Activated naive CD4-positive, alpha-beta T cell treated with anti-CD3 and anti-CD28 coated beads, Interleukin-2, amount 10 ng/mL, durations not matched to agents 7 days and 5 days (primary cell): Measurements from ENCODE around the gene ZC3H14.

Experiments
- CTCF ChIA-PET: fragments of 350-600 bp; sonication (Branson Sonifier 250); formaldehyde crosslinking; loops from one replicate; lab custom pipeline; 2021; ENCODE audit warnings: antibody characterized with exemption; lab: Charles Lee
- DNase-seq: peaks from one replicate; pipeline ENCODE4 v3.0.0-alpha.2; 2020
- H3K27ac Mint-ChIP-seq: one replicate; pipeline ENCODE4 v1.8.0; 2021; ENCODE audit warnings: mild to moderate bottlenecking, moderate library complexity, mixed read lengths
- H3K27me3 Mint-ChIP-seq: one replicate; pipeline ENCODE4 v1.8.0; 2021; ENCODE audit warnings: mild to moderate bottlenecking, mixed read lengths
- H3K36me3 Mint-ChIP-seq: one replicate; pipeline ENCODE4 v1.8.0; 2021; ENCODE audit warnings: mixed read lengths
- H3K4me1 Mint-ChIP-seq: one replicate; pipeline ENCODE4 v1.8.0; 2021; ENCODE audit warnings: mixed read lengths
- H3K4me3 Mint-ChIP-seq: one replicate; pipeline ENCODE4 v1.8.0; 2021; ENCODE audit warnings: mild to moderate bottlenecking, moderate library complexity, mixed read lengths
- H3K9me3 Mint-ChIP-seq: one replicate; pipeline ENCODE4 v1.8.0; 2021; ENCODE audit warnings: mixed read lengths

The ZC3H14 gene

GRCh38 chr14:88568196-88568595 is 5.4 kb downstream of the ZC3H14 start:
- H3K36me3 Mint-ChIP-seq, result peaks cover 54% of the 10 kb centered on the region
- H3K4me3 Mint-ChIP-seq, result no peak overlapping the region
- H3K9me3 Mint-ChIP-seq, result no peaks in the 10 kb centered on the region
- DNase-seq, result no peak
- H3K4me1 Mint-ChIP-seq, result peaks cover 18% of the 10 kb centered on the region
- CTCF ChIA-PET, result no interaction called here
- no peaks in the 10 kb centered on the region for H3K27me3 Mint-ChIP-seq
- H3K27ac Mint-ChIP-seq, result no peak overlapping the region

GRCh38 chr14:88572117-88572516 is 9.3 kb downstream of the ZC3H14 start:
- Mint-ChIP-seq H3K4me3 (no peak overlapping the region), H3K27me3 (no peaks in the 10 kb centered on the region), H3K27ac (no peak overlapping the region), H3K4me1 (no peaks in the 10 kb centered on the region), H3K36me3 (peaks cover 58% of the 10 kb centered on the region), H3K9me3 (no peaks in the 10 kb centered on the region)
- CTCF ChIA-PET, result interaction anchor here (0.6 kb wide), 1 partner anchor 124 kb away, joined by 3 read pairs; no protein-coding TSS in a partner anchor
- no peak for DNase-seq

- Mint-ChIP-seq H3K36me3 (peaks cover 44% of the 10 kb centered on the region), H3K4me3 (no peak overlapping the region), H3K4me1 (no peaks in the 10 kb centered on the region), H3K27me3 (no peaks in the 10 kb centered on the region), H3K9me3 (no peaks in the 10 kb centered on the region), H3K27ac (no peak overlapping the region)
- DNase-seq, result no peak
- CTCF ChIA-PET, result no interaction called here
These were observed 13.4 kb downstream of the ZC3H14 start for GRCh38 chr14:88576222-88576621.

DNA sequence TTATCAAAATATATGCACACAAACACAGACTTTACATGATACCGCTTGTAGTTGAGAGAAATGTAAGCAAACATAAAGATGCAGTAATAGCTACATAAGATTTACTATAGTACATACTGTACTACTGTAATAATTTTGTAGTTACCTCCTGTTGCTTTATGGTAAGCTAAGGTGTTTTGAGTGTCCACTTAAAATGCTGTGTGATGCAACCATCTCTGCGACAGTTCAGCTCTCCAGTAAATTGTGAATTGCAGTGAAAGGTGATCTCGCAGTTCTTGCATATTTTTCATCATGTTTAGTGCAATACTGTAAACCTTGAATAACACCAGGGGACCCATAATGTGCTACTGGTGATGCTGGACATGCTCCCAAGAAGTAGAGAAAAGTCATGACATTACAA is 21.6 kb downstream of the ZC3H14 start:
- H3K27me3 Mint-ChIP-seq, result no peaks in the 10 kb centered on the region
- no peak overlapping the region for H3K27ac Mint-ChIP-seq
- DNase-seq, result no peak
- CTCF ChIA-PET, result no interaction called here
- no peaks in the 10 kb centered on the region for H3K9me3 Mint-ChIP-seq
- H3K4me1 Mint-ChIP-seq, result peaks cover 2% of the 10 kb centered on the region
- H3K4me3 Mint-ChIP-seq, result no peak overlapping the region
- H3K36me3 Mint-ChIP-seq, result peaks cover 41% of the 10 kb centered on the region

DNA sequence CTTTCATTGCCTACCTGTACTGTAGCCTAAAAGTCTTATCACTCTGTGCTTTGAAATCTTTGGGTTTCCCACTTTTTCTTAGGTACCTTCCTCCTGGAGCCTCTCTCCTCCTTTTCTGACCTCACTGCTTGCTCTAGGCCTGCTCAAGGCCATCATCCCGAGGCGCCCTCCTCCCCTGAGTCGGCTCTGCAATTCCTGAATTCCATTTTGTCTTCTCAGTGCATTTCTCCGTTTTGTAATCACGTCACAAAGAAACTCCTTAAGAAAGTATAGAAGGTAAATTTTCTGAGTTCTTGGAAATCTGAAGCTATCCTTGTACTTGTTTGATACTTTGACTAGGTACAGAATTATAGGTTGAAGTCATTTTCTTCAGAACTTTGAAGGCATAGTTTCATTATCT is 25.2 kb downstream of the ZC3H14 start:
- CTCF ChIA-PET, result no interaction called here
- Mint-ChIP-seq H3K27ac (no peak overlapping the region), H3K9me3 (no peaks in the 10 kb centered on the region), H3K4me1 (peaks cover 2% of the 10 kb centered on the region), H3K27me3 (no peaks in the 10 kb centered on the region), H3K36me3 (peaks cover 39% of the 10 kb centered on the region), H3K4me3 (no peak overlapping the region)
- DNase-seq, result no peak

- peaks cover 33% of the 10 kb centered on the region for H3K36me3 Mint-ChIP-seq
- H3K4me1 Mint-ChIP-seq, result peaks cover 2% of the 10 kb centered on the region
- DNase-seq, result no peak
- H3K9me3 Mint-ChIP-seq, result no peaks in the 10 kb centered on the region
- no peak overlapping the region for H3K27ac Mint-ChIP-seq
- H3K27me3 Mint-ChIP-seq, result no peaks in the 10 kb centered on the region
- CTCF ChIA-PET, result no interaction called here
- H3K4me3 Mint-ChIP-seq, result no peak overlapping the region
These were observed 27.3 kb downstream of the ZC3H14 start for GRCh38 chr14:88590173-88590572.

DNA sequence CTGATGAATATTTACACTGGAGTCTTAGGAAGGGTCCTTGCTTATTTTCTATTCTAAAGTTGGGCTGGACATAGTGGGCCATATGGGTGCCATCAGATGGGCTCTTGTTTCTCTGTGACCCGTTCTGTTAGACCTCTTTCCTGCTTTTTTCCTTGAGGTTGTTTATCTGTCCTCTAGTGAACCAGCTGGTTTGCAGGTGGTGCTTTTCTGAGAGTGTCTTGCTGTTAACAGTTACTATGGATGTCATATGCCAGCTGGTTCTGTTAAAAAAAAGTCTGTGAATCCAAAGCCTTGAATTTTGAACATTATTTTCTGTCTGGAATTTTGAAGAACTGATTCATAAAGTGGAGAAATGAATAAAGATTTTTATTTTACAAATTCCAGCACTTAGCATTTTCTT is 29.2 kb downstream of the ZC3H14 start:
- DNase-seq, result no peak
- Mint-ChIP-seq H3K27ac (no peak overlapping the region), H3K4me3 (no peak overlapping the region), H3K4me1 (no peaks in the 10 kb centered on the region), H3K36me3 (peaks cover 24% of the 10 kb centered on the region), H3K27me3 (no peaks in the 10 kb centered on the region), H3K9me3 (no peaks in the 10 kb centered on the region)
- CTCF ChIA-PET, result no interaction called here

DNA sequence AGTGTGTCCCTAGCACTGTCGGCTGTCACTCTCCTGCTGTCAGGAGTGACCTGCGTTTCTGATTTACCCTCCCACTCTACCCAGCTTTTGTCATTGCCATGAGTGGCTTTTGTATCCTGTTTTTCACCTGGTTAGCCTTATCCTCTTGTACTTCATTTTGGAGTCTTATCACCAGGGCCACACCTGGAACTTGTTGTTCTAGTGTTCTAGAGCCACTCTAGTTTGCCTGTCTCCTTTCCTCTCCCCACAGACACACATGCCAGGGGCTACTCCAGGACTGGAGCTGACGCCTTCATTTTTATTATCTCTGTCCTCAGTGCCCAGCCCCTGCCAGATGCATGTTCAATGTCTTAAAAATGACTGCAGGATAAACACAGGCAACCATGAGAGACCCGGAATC is 34.2 kb downstream of the ZC3H14 start:
- CTCF ChIA-PET, result no interaction called here
- Mint-ChIP-seq H3K27me3 (no peaks in the 10 kb centered on the region), H3K27ac (no peak overlapping the region), H3K4me1 (peaks cover 20% of the 10 kb centered on the region), H3K36me3 (peaks cover 38% of the 10 kb centered on the region), H3K4me3 (no peak overlapping the region), H3K9me3 (no peaks in the 10 kb centered on the region)
- no peak for DNase-seq

DNA sequence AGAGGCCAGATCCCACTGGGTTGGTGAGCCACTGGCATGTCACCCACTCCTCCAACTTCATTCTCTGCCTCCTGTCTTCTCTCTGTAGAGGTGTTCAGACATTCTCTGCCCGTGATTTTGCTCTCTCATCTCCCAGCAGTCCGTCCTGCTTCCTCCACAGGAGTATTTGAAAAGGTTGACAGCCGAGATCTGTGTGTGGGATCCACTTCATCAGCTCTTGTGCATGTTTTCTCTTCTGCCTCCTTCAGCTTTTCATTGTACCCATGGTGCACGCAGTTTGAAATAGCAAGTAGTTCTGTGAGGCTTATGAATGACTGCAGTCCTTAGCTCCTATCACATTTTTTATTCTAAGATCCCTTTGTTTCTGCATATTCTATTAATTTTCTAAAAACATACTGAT is 34.8 kb downstream of the ZC3H14 start:
- Mint-ChIP-seq H3K4me1 (peaks cover 20% of the 10 kb centered on the region), H3K36me3 (peaks cover 44% of the 10 kb centered on the region), H3K9me3 (no peaks in the 10 kb centered on the region), H3K27me3 (no peaks in the 10 kb centered on the region), H3K4me3 (no peak overlapping the region), H3K27ac (no peak overlapping the region)
- DNase-seq, result no peak
- CTCF ChIA-PET, result no interaction called here

DNA sequence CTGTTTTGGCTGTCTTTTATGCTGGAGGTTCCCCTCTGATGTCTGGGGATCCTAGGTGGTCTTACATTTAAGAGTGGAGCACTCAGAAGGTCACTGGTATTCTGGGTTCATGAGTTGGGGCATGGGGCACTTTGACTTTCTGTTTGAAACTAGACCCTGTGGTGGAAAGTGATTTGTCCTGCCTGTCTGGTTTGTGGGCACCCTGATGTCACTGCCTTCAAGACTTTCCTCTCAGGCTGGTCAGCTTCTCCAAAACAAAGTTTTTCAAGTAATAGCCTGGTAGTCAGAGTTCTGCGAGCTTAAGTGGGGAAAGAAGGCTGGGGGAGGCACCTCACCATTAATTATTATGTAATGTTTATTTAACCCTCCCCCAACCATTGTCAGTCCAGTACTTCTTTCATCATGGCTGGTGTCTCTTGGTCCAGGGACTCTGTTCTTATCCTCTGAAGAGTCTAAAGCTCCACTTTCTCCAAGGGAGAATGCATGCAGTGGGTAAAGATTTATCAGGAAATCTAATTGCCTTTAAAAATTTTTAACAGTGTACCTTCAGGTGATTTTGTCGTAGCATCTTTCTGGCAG is 35.3 kb downstream of the ZC3H14 start:
- Mint-ChIP-seq H3K4me3 (no peak overlapping the region), H3K36me3 (peaks cover 48% of the 10 kb centered on the region)
- CTCF ChIA-PET, result no interaction called here

GRCh38 chr14:88599326-88599725 is 36.5 kb downstream of the ZC3H14 start:
- Mint-ChIP-seq H3K9me3 (no peaks in the 10 kb centered on the region), H3K36me3 (peaks cover 50% of the 10 kb centered on the region), H3K27me3 (no peaks in the 10 kb centered on the region), H3K4me3 (no peak overlapping the region), H3K27ac (peak overlapping the region; percentile 79), H3K4me1 (peaks cover 26% of the 10 kb centered on the region)
- DNase-seq, result no peak
- CTCF ChIA-PET, result no interaction called here

More for the DNA sequence above, 35.3 kb downstream of the ZC3H14 start:
- DNase-seq, result no peak
- H3K4me1 Mint-ChIP-seq, result peaks cover 20% of the 10 kb centered on the region
- no peak overlapping the region for H3K27ac Mint-ChIP-seq
- H3K27me3 Mint-ChIP-seq, result no peaks in the 10 kb centered on the region
- no peaks in the 10 kb centered on the region for H3K9me3 Mint-ChIP-seq

DNA sequence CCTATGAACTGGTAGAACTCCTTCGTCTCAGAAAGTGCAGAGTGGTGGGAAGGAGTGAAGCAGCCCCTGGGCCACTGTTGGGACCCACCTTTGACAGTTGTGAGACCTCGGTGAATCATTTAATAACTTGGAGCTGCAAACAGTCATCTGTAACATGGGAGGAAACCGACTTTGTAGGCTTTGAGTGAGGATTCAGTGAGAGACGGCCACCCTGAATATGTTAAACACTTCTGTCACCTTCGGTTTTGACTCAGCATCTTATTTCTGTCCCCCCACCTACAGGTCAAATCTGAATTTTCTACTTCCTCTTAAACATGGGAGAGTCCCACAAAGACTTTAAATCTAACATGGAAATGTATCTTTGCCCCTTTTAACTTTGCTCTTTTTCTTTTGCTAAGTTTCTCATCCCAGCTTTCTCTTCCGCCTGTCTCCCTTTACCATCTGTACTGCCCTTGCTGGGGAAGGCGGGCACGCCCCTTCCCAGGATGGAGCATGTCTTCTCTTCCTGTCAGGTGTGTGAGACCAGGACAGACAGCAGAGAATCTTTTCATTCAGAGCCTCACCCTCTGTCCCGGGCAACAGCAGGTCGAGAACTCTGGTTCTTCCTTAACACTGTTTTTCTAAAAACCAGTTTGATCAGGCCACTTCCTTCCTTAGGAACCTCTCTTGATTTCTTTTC is 37.1 kb downstream of the ZC3H14 start:
- Mint-ChIP-seq H3K27ac (peak overlapping the region; percentile 79), H3K4me3 (no peak overlapping the region), H3K27me3 (no peaks in the 10 kb centered on the region), H3K9me3 (no peaks in the 10 kb centered on the region), H3K36me3 (peaks cover 49% of the 10 kb centered on the region), H3K4me1 (peaks cover 29% of the 10 kb centered on the region)
- DNase-seq, result no peak
- CTCF ChIA-PET, result no interaction called here

- DNase-seq, result no peak
- H3K4me3 Mint-ChIP-seq, result no peak overlapping the region
- CTCF ChIA-PET, result interaction anchor here (1.4 kb wide), 1 partner anchor 111 kb away, joined by 3 read pairs; no protein-coding TSS in a partner anchor
- H3K9me3 Mint-ChIP-seq, result no peaks in the 10 kb centered on the region
- no peak overlapping the region for H3K27ac Mint-ChIP-seq
- H3K27me3 Mint-ChIP-seq, result no peaks in the 10 kb centered on the region
- H3K4me1 Mint-ChIP-seq, result peaks cover 25% of the 10 kb centered on the region
- H3K36me3 Mint-ChIP-seq, result peaks cover 58% of the 10 kb centered on the region
These were observed 41.4 kb downstream of the ZC3H14 start for GRCh38 chr14:88604212-88604611.

DNA sequence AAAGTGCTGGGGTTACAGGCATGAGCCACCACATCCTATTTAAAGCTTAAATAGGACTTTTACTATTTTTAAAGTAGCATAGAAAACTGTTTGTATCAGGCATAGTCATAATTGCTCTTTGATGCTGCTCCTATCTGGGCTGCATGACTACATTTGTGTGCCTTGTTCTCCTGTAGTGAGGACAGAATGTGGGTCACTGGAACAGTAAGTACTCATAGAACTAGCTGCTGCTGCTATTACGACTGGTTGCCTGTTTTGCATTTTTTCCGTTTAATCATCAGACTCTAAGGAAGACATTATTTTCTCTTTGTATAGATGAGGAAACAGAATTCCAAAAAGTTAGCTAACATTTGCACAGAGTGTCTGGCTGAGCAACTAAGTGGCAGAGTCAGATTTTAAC is 42.8 kb downstream of the ZC3H14 start:
- CTCF ChIA-PET, result no interaction called here
- Mint-ChIP-seq H3K4me3 (no peak overlapping the region), H3K36me3 (peaks cover 61% of the 10 kb centered on the region)

DNA sequence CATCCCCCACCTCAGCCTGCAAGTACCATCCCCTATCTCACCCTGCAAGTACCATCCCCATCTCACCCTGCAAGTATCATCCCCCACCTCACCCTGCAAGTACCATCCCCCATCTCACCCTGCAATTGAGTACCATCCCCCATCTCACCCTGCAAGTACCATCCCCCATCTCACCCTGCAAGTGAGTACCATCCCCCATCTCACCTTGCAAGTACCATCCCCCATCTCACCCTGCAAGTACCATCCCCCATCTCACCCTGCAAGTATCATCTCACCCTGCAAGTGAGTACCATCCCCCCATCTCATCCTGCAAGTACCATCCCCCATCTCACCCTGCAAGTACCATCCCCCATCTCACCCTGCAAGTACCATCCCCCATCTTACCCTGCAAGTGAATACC is 45.0 kb downstream of the ZC3H14 start:
- Mint-ChIP-seq H3K27ac (no peak overlapping the region), H3K4me3 (no peak overlapping the region), H3K27me3 (no peaks in the 10 kb centered on the region), H3K9me3 (no peaks in the 10 kb centered on the region), H3K36me3 (peaks cover 62% of the 10 kb centered on the region), H3K4me1 (peaks cover 16% of the 10 kb centered on the region)
- CTCF ChIA-PET, result no interaction called here
- DNase-seq, result no peak

More for the DNA sequence above, 42.8 kb downstream of the ZC3H14 start:
- no peak overlapping the region for H3K27ac Mint-ChIP-seq
- H3K9me3 Mint-ChIP-seq, result no peaks in the 10 kb centered on the region
- H3K4me1 Mint-ChIP-seq, result peaks cover 13% of the 10 kb centered on the region
- no peaks in the 10 kb centered on the region for H3K27me3 Mint-ChIP-seq
- DNase-seq, result no peak
